ENCODE data around the gene GABARAP. TPM values are rescaled to one million over a fixed set of nuclear protein-coding genes. Genes with fewer than 3 reads are reported as not detected.

GABARAP gene
- total and polyA plus RNA-seq, 10 of the 15 experiments (the other 5 are each of a cell fraction or from before 2014, with no cell fraction given): 134 to 613 (median 285) TPM

DNA sequence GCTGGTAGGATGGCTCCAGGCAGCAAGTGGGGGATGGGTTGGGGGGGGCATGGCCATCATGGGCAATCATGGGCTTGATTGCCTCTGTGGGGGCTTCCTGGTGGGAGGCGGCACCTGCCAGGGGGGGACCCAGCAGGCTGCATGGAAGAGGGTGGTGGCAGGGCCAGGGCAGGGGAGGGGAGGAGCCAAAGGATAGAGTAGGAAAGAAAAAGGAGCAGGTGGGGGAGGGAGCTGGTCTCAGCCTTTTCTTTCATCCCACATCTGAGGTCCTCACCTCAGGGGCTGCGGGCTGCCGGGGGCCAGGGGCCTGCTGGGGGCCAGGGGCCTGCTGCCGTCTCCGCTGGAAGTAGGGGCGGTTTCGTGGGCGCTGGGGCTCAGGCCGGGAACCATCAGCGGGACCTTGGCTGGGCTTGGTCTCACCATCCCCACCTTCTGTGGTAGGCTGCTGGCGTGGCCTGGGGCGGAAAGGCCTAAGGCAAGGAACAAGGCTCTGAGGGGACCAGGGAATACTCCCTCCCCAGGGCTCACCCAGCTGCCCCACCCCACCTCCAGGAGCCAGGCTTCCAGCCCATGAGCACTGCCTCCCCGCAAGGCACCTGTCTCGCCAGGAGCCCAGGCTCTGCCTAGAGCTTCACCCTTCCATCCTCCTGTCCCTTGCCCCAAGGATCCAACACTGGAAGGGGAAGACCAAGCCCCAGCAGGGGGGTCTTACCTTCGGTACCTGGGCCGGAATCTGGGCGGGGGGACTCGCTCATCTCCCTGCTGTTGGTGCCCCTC lies 47.2 kb upstream of the GABARAP start:
- no peak overlapping the region for H3K4me3 ChIP-seq
- intact Hi-C loops (cut with micrococcal nuclease; ENCODE audit: unreplicated experiment) (no loop called here), in situ Hi-C loops (cut with MboI) (no loop called here)
- no peaks in the 10 kb centered on the region; the same call in 1 of the 2 replicates for H4K20me1 ChIP-seq (ENCODE audit: control insufficient read depth, insufficient read depth)
- no peaks in the 10 kb centered on the region for H3K4me1 ChIP-seq (ENCODE audit: control insufficient read depth, insufficient read depth, low read length)
- POLR2A ChIA-PET: interaction anchor here (1.2 kb wide), 1 partner anchor 14 kb away, joined by 9 read pairs; no protein-coding TSS in a partner anchor
- RAD21 ChIA-PET (ENCODE audit: unreplicated experiment): interaction anchor here (0.6 kb wide), 1 partner anchor 226 kb away, joined by 3 read pairs; no protein-coding TSS in a partner anchor
- SMC1A ChIA-PET (ENCODE audit: uncharacterized antibody, unreplicated experiment): no interaction called here
- H2AFZ ChIP-seq (ENCODE audit: control insufficient read depth, low read depth, low read length): no peak overlapping the region
- FAIRE-seq (no peak), ATAC-seq (no peak), DNase-seq (ENCODE audit: low read depth, low spot score) (no peak)
- no peaks in the 10 kb centered on the region for H3K36me3 ChIP-seq (ENCODE audit: control insufficient read depth in 2 of 2, insufficient read depth in 2 of 2, low read length in 1 of 2)
- H3K27me3 ChIP-seq (replicated peaks in 1 of 2; ENCODE audit: control insufficient read depth in 2 of 2, insufficient read depth in 2 of 2, low read length in 1 of 2): peaks cover 3 to 6% of the 10 kb centered on the region in 2 experiments
- 40% methylated on average over 18 of the region's 18 CpGs for WGBS (ENCODE audit: insufficient coverage, insufficient replicate concordance, low lambda C conversion rate, missing lambda C conversion rate)
- CTCF ChIA-PET: interaction anchor here (1.1 to 1.5 kb wide), 2 partner anchors 9 to 23 kb away, joined by 3 to 6 read pairs; no protein-coding TSS in a partner anchor
- H3K27ac ChIP-seq (ENCODE audit: control insufficient read depth, insufficient read depth): no peak overlapping the region
- H3K79me2 ChIP-seq (ENCODE audit: control insufficient read depth, insufficient read depth, low read length): no peaks in the 10 kb centered on the region
- H3K9ac ChIP-seq (ENCODE audit: control insufficient read depth, insufficient read depth, low read length): no peak overlapping the region
- no peaks in the 10 kb centered on the region for H3K9me3 ChIP-seq (replicated peaks; ENCODE audit: control insufficient read depth, insufficient read depth, low read length)
- H3K4me2 ChIP-seq (ENCODE audit: control insufficient read depth, insufficient read depth): no peak overlapping the region
- no TSS peak for BruUV-seq (replicated peaks)
- no peak for TF ChIP-seq BRCA1 (IDR thresholded peaks at IDR 0.05; ENCODE audit: low read depth, low read length)
- no peak for TF ChIP-seq NR2C2 (IDR thresholded peaks at IDR 0.05; ENCODE audit: borderline replicate concordance, control insufficient read depth, insufficient read length, low read depth)
- TF ChIP-seq EZH2 (IDR thresholded peaks at IDR 0.05; ENCODE audit: borderline replicate concordance, control insufficient read depth, low read depth, low read length): no peak
- no peak for TF ChIP-seq WRNIP1 (IDR thresholded peaks at IDR 0.05; ENCODE audit: borderline replicate concordance, low read depth, low read length)
- no peak for TF ChIP-seq NRF1 (conservative IDR thresholded peaks at IDR 0.05; ENCODE audit: low read depth, low read length)
- TF ChIP-seq HDAC6 (IDR thresholded peaks at IDR 0.05; ENCODE audit: unreplicated experiment): no peak
- TF ChIP-seq TARDBP (IDR thresholded peaks at IDR 0.05; ENCODE audit: borderline replicate concordance): no peak
- TF ChIP-seq, protein P1, sequence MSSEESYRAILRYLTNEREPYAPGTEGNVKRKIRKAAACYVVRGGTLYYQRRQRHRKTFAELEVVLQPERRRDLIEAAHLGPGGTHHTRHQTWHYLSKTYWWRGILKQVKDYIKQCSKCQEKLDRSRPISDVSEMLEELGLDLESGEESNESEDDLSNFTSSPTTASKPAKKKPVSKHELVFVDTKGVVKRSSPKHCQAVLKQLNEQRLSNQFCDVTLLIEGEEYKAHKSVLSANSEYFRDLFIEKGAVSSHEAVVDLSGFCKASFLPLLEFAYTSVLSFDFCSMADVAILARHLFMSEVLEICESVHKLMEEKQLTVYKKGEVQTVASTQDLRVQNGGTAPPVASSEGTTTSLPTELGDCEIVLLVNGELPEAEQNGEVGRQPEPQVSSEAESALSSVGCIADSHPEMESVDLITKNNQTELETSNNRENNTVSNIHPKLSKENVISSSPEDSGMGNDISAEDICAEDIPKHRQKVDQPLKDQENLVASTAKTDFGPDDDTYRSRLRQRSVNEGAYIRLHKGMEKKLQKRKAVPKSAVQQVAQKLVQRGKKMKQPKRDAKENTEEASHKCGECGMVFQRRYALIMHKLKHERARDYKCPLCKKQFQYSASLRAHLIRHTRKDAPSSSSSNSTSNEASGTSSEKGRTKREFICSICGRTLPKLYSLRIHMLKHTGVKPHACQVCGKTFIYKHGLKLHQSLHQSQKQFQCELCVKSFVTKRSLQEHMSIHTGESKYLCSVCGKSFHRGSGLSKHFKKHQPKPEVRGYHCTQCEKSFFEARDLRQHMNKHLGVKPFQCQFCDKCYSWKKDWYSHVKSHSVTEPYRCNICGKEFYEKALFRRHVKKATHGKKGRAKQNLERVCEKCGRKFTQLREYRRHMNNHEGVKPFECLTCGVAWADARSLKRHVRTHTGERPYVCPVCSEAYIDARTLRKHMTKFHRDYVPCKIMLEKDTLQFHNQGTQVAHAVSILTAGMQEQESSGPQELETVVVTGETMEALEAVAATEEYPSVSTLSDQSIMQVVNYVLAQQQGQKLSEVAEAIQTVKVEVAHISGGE (CRISPR knock-in tag; IDR thresholded peaks at IDR 0.05): no peak
- no peak for TF ChIP-seq TBL1XR1 (IDR thresholded peaks at IDR 0.05; ENCODE audit: low read depth, low read length)
- TF ChIP-seq, protein P2, sequence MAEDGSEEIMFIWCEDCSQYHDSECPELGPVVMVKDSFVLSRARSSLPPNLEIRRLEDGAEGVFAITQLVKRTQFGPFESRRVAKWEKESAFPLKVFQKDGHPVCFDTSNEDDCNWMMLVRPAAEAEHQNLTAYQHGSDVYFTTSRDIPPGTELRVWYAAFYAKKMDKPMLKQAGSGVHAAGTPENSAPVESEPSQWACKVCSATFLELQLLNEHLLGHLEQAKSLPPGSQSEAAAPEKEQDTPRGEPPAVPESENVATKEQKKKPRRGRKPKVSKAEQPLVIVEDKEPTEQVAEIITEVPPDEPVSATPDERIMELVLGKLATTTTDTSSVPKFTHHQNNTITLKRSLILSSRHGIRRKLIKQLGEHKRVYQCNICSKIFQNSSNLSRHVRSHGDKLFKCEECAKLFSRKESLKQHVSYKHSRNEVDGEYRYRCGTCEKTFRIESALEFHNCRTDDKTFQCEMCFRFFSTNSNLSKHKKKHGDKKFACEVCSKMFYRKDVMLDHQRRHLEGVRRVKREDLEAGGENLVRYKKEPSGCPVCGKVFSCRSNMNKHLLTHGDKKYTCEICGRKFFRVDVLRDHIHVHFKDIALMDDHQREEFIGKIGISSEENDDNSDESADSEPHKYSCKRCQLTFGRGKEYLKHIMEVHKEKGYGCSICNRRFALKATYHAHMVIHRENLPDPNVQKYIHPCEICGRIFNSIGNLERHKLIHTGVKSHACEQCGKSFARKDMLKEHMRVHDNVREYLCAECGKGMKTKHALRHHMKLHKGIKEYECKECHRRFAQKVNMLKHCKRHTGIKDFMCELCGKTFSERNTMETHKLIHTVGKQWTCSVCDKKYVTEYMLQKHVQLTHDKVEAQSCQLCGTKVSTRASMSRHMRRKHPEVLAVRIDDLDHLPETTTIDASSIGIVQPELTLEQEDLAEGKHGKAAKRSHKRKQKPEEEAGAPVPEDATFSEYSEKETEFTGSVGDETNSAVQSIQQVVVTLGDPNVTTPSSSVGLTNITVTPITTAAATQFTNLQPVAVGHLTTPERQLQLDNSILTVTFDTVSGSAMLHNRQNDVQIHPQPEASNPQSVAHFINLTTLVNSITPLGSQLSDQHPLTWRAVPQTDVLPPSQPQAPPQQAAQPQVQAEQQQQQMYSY (CRISPR knock-in tag; IDR thresholded peaks at IDR 0.05): no peak
- no peak for TF ChIP-seq RCOR1 (conservative IDR thresholded peaks at IDR 0.05; ENCODE audit: low read depth, low read length)
- TF ChIP-seq, protein P3, sequence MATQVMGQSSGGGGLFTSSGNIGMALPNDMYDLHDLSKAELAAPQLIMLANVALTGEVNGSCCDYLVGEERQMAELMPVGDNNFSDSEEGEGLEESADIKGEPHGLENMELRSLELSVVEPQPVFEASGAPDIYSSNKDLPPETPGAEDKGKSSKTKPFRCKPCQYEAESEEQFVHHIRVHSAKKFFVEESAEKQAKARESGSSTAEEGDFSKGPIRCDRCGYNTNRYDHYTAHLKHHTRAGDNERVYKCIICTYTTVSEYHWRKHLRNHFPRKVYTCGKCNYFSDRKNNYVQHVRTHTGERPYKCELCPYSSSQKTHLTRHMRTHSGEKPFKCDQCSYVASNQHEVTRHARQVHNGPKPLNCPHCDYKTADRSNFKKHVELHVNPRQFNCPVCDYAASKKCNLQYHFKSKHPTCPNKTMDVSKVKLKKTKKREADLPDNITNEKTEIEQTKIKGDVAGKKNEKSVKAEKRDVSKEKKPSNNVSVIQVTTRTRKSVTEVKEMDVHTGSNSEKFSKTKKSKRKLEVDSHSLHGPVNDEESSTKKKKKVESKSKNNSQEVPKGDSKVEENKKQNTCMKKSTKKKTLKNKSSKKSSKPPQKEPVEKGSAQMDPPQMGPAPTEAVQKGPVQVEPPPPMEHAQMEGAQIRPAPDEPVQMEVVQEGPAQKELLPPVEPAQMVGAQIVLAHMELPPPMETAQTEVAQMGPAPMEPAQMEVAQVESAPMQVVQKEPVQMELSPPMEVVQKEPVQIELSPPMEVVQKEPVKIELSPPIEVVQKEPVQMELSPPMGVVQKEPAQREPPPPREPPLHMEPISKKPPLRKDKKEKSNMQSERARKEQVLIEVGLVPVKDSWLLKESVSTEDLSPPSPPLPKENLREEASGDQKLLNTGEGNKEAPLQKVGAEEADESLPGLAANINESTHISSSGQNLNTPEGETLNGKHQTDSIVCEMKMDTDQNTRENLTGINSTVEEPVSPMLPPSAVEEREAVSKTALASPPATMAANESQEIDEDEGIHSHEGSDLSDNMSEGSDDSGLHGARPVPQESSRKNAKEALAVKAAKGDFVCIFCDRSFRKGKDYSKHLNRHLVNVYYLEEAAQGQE (IDR thresholded peaks at IDR 0.05; ENCODE audit: low read depth, low read length): no peak

Data from GM12878 (cell line).